HEK293T (cell line): Measurements from ENCODE around the gene RAB34.

Source experiments
- CTCF ChIA-PET: fragments of 350-600 bp; formaldehyde crosslinking; extraction: SDS; loops from one replicate; lab custom pipeline; 2021; ENCODE audit warnings: antibody characterized with exemption, inconsistent platforms; lab: Yijun Ruan, JAX
- POLR2A ChIA-PET: fragments of 350-600 bp; formaldehyde crosslinking; extraction: SDS; loops from one replicate; lab custom pipeline; 2020; ENCODE audit warnings: antibody characterized with exemption, inconsistent platforms; lab: Yijun Ruan, JAX
- DNase-seq: peaks from one replicate; pipeline ENCODE4 v3.0.0; 2012; ENCODE audit warnings: mixed read lengths; ENCODE audit errors: extremely low spot score
- ARNT ChIP-seq: fragments of 450-650 bp; IDR thresholded peaks from 2 replicates; pipeline ENCODE4 v1.6.1; 2017; ENCODE audit warnings: mild to moderate bottlenecking
- BHLHE40 ChIP-seq: fragments of 450-650 bp; IDR thresholded peaks from 2 replicates; pipeline ENCODE4 v1.6.1; 2016; ENCODE audit warnings: mild to moderate bottlenecking, moderate library complexity, borderline replicate concordance
- CTBP1 ChIP-seq: fragments of 450-650 bp; IDR thresholded peaks from 2 replicates; pipeline ENCODE4 v1.6.1; 2016; ENCODE audit warnings: borderline replicate concordance
- ELF4 ChIP-seq: fragments of 450-650 bp; IDR thresholded peaks from 2 replicates; pipeline ENCODE4 v1.6.1; 2017; ENCODE audit warnings: antibody characterized with exemption
- FOXA1 ChIP-seq: fragments of 450-650 bp; IDR thresholded peaks from 2 replicates; pipeline ENCODE4 v1.6.1; 2016; ENCODE audit warnings: mild to moderate bottlenecking
- FOXK2 ChIP-seq: fragments of 450-650 bp; IDR thresholded peaks from 2 replicates; pipeline ENCODE4 v1.6.1; 2016; ENCODE audit warnings: mild to moderate bottlenecking
- FOXM1 ChIP-seq: fragments of 450-650 bp; IDR thresholded peaks from 2 replicates; pipeline ENCODE4 v1.6.1; 2017; ENCODE audit warnings: mild to moderate bottlenecking, borderline replicate concordance
- HDGF ChIP-seq: fragments of 450-650 bp; IDR thresholded peaks from 2 replicates; pipeline ENCODE4 v1.6.1; 2017; ENCODE audit warnings: antibody characterized with exemption, borderline replicate concordance
- L3MBTL2 ChIP-seq: fragments of 450-650 bp; conservative IDR thresholded peaks from 2 replicates; pipeline ENCODE4 v1.6.1; 2016; ENCODE audit warnings: mild to moderate bottlenecking
- LEF1 ChIP-seq: fragments of 450-650 bp; IDR thresholded peaks from 2 replicates; pipeline ENCODE4 v1.6.1; 2017; ENCODE audit warnings: mild to moderate bottlenecking, borderline replicate concordance
- NFRKB ChIP-seq: fragments of 450-650 bp; IDR thresholded peaks from 2 replicates; pipeline ENCODE4 v1.6.1; 2016; ENCODE audit warnings: mild to moderate bottlenecking, moderate library complexity
- SP1 ChIP-seq: fragments of 450-650 bp; IDR thresholded peaks from 2 replicates; pipeline ENCODE4 v1.6.1; 2017
- SUZ12 ChIP-seq: fragments of 450-650 bp; IDR thresholded peaks from 2 replicates; pipeline ENCODE4 v1.6.1; 2016; ENCODE audit warnings: mild to moderate bottlenecking
- TARDBP ChIP-seq: fragments of 450-650 bp; IDR thresholded peaks from 2 replicates; pipeline ENCODE4 v1.6.1; 2016
- ZNF384 ChIP-seq: fragments of 450-650 bp; IDR thresholded peaks from 2 replicates; pipeline ENCODE4 v1.6.1; 2016
- TF ChIP-seq, protein P1 (sequence below): fragments of 450-650 bp; IDR thresholded peaks from 2 replicates; pipeline ENCODE4 v1.6.1; 2016

The RAB34 gene

DNA sequence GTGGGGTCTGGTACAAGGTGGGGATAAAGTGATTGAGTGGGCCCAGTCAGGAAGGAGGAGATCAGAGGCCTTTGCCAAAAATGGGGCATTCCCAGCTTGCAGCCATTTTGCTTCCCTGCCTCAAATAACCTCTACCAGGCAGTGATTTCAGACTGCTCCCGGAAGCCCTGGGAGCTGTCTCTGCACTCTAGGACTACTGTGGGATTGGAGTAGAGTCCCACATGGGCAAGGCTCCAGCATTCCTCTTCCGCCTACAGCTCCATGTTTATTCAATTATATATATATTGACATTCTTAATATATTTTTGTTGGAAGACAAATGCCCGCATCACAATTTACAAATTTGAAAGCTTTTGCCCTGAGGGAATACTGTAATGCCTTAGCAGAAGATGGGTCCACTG is 42.2 kb downstream of the RAB34 start:
- POLR2A ChIA-PET: interaction anchor here (1.1 to 1.7 kb wide), 4 partner anchors 10 to 44 kb away, joined by 3 to 5 read pairs (median 4); partner anchors contain the start of genes RPL23A, SDF2 and SUPT6H
- CTCF ChIA-PET: interaction anchor here (0.6 to 0.8 kb wide), 2 partner anchors 22 to 28 kb away, joined by 3 to 4 read pairs; no protein-coding TSS in a partner anchor
- no peak for DNase-seq
- TF ChIP-seq FOXM1 (no peak), FOXA1 (no peak), ELF4 (no peak), ARNT (no peak), TARDBP (no peak), FOXK2 (no peak), BHLHE40 (no peak), CTBP1 (no peak), LEF1 (no peak), HDGF (no peak), SUZ12 (no peak), ZNF384 (no peak), SP1 (no peak), L3MBTL2 (no peak)
- TF ChIP-seq, protein P1, sequence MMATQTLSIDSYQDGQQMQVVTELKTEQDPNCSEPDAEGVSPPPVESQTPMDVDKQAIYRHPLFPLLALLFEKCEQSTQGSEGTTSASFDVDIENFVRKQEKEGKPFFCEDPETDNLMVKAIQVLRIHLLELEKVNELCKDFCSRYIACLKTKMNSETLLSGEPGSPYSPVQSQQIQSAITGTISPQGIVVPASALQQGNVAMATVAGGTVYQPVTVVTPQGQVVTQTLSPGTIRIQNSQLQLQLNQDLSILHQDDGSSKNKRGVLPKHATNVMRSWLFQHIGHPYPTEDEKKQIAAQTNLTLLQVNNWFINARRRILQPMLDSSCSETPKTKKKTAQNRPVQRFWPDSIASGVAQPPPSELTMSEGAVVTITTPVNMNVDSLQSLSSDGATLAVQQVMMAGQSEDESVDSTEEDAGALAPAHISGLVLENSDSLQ: no peak

DNA sequence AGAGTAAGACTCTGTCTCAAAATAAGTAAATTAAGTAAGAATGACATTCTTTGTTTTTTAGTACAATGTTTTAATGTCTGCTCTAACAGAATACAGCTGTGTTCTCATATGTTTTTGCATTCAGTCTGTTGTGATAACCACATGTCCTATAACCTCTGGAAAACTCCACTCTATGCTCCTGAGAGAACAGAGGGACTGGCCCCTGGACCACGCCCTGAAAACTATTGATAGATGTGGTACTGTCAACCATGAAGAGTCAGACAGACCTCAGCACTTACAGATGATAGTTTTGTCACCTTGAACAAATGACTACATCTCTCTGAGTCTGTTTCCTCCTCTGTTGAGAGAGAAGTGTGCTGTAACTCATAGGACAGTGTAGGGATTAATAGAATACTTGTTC is 47.8 kb downstream of the RAB34 start:
- ChIA-PET POLR2A (no interaction called here), CTCF (no interaction called here)
- DNase-seq: no peak
- TF ChIP-seq ZNF384 (no peak), HDGF (no peak), L3MBTL2 (no peak), FOXA1 (no peak), ELF4 (no peak), NFRKB (no peak), TARDBP (no peak), SP1 (no peak), LEF1 (no peak), ARNT (no peak), BHLHE40 (no peak)

DNA sequence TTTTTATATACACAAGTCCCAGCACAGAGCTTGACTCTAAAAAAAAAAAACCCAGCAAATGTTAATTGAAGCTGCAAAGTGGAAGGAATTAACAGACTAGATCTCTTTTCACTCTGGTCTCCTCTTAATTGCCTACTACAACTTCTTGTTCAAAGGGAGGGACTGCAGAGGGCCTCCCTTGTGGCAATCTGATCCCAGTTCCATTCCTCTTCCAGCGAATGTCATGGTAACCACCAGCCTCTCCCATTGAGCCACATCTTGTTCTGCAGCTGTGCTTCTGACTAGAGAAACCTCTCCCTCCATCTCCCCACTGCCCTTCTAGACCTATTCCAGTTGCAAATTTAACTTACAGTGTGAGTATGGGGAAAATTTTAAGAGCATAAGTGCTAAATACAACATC is 49.8 kb downstream of the RAB34 start:
- ChIA-PET POLR2A (interaction anchor here (1.5 to 1.8 kb wide), 3 partner anchors 23 to 52 kb away, joined by 4 to 8 read pairs (median 5); partner anchors contain the start of genes BLTP2, PROCA1 and RPL23A), CTCF (no interaction called here)
- TF ChIP-seq SUZ12: no peak
- no peak for TF ChIP-seq TARDBP
- TF ChIP-seq HDGF: no peak
- no peak for TF ChIP-seq FOXM1
- no peak for TF ChIP-seq SP1
- no peak for TF ChIP-seq ARNT
- TF ChIP-seq, protein P1: no peak
- no peak for TF ChIP-seq L3MBTL2
- TF ChIP-seq LEF1: no peak
- no peak for TF ChIP-seq FOXK2
- TF ChIP-seq CTBP1: no peak
- no peak for TF ChIP-seq BHLHE40
- TF ChIP-seq ZNF384: no peak
- no peak for TF ChIP-seq ELF4
- no peak for DNase-seq

DNA sequence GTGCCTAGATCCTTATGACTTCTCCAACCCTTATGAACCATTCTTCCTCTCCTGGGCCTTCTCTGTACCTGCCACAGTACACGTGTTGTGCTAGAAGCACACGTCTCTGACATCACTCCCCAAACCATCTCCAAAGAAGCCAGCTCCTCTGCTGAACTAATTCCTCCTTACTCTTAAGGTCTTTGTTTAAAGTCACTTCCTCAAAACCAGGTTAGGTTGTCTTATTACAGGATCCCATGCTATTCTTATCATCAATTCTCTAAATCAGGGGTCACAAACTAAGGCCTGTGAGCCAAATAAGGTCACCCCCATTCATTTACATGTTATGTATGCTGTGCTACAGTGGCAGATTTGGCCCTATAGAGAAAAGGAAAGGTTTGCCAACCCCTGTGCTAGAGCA is 51.7 kb downstream of the RAB34 start:
- POLR2A ChIA-PET: interaction anchor here (0.9 to 1.2 kb wide), 2 partner anchors 9 to 45 kb away, joined by 3 to 4 read pairs; no protein-coding TSS in a partner anchor
- DNase-seq: no peak
- CTCF ChIA-PET: no interaction called here
- TF ChIP-seq TARDBP (no peak), FOXM1 (no peak), CTBP1 (no peak)
- TF ChIP-seq, protein P1: no peak
